HG03060 (cell line): ENCODE data around the gene USP47.

Source experiments
- ATAC-seq: cut with Tn5 transposase; IDR thresholded peaks from one replicate; pipeline ENCODE4 v1.9.1; 2021; ENCODE audit warnings: low read depth, moderate number of reproducible peaks; ENCODE audit not compliant: unreplicated experiment

USP47 gene

GRCh38 chr11:11841723-11842420, at the start of gene USP47:
TSS of gene USP47 (plus strand) at chr11:11841972. CDS start at chr11:11842186, 214 bp downstream.
- peak; percentile 32 for ATAC-seq

GRCh38 chr11:11793073-11793472, 48.7 kb upstream of the USP47 start:
- ATAC-seq, result no peak

- no peak for ATAC-seq
Observed at GRCh38 chr11:11798586-11799438, 43.0 kb upstream of the USP47 start.

- no peak for ATAC-seq
Observed at GRCh38 chr11:11805228-11805627, 36.5 kb upstream of the USP47 start.

- ATAC-seq, result no peak
Observed at GRCh38 chr11:11806074-11806473, 35.7 kb upstream of the USP47 start.

- no peak for ATAC-seq
Observed at GRCh38 chr11:11806586-11806985, 35.2 kb upstream of the USP47 start.

- no peak for ATAC-seq
Observed at GRCh38 chr11:11807811-11808782, 33.7 kb upstream of the USP47 start.

- ATAC-seq, result no peak
Observed at GRCh38 chr11:11808992-11809615, 32.7 kb upstream of the USP47 start.

GRCh38 chr11:11810764-11811726, 30.7 kb upstream of the USP47 start:
- no peak for ATAC-seq

- no peak for ATAC-seq
Observed at GRCh38 chr11:11813288-11813962, 28.3 kb upstream of the USP47 start.

- ATAC-seq, result no peak
Observed at GRCh38 chr11:11814614-11815452, 26.9 kb upstream of the USP47 start.

- no peak for ATAC-seq
Observed at GRCh38 chr11:11816511-11817314, 25.1 kb upstream of the USP47 start.

- ATAC-seq, result no peak
Observed at GRCh38 chr11:11817957-11818356, 23.8 kb upstream of the USP47 start.

GRCh38 chr11:11818529-11819121, 23.1 kb upstream of the USP47 start:
- no peak for ATAC-seq

- no peak for ATAC-seq
Observed at GRCh38 chr11:11821899-11822298, 19.9 kb upstream of the USP47 start.

GRCh38 chr11:11822946-11823345, 18.8 kb upstream of the USP47 start:
- ATAC-seq, result no peak
